ENCODE data around the gene ATP2A1.

DNA sequence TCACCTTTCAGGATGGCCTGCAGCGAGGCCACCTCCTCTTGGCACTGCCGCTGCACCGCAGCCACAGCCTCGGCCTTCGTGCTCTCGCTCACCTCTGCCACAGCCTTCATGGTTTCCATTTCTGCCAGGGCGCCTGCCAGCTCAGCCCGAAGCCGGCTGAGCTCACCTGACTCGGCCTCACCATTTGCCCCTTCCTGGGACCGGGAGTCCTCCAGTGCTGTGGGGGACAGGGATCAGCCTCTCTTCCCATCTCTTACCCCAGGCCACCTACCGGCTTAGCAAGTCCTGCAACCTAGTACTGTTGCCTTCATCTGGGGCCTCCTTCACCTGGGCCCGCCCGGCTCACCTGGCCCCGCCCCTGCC lies 46.1 kb downstream of the ATP2A1 start:
- TF ChIP-seq CTCF (IDR thresholded peaks at IDR 0.05), result peak in 1 of 4 experiments; percentile 4
- no peak for TF ChIP-seq POLR2A (IDR thresholded peaks at IDR 0.05)

Data from uterus (tissue), 2 donors.